Measurements from ENCODE around the gene LARP1B.
A peak's percentile ranks its signal among the peaks of the same experiment; 100 is the strongest.
"Not testable (repeated sequence)": the region's sequence is repeated elsewhere in the genome, so short reads cannot be mapped to it uniquely, and the experiment has no call there.

LARP1B gene

DNA sequence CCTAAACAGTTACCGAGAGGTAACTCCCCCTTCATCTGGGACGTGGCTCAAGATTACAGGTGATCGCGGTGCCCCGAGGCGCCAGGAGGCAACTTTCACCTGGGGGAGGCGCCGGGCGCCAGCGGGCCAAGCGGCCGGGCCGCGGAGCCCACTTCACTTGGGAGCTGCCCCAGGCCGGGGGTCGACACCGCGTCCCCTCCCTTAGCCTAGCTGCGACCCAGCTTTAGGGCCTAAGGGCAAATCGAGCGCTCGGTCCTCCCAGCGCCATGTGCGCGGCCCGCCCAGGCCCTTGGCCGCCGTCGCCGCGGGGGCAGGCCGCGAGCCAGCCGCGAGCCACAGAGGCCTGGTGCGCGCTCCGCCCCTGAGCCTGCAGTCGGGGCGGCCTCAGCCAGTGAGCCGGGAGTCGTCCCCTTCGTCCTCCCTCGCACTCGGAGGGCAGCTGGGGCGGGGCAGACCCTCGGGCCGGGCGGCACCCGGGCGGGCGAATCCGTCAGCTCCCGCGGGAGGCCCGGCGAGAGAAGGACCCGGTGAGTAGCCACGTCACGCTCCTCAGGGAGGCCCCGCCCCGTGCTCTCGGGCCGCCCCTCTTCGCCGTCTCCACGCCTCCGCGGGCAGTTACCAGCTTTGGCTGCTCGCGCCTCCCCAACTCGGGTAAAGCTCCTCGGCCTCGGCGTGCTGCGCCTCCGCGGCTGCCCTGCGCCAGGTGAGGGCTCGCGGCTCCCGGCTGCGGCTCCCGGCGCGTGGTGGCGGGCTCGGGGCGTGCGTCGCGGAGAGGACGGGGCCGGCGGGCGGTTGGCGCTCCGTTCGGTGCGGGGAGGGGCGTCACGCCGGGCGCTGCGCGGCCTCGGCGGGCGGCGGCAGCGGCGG lies at the start of gene LARP1B:
Gene LARP1B, plus strand, starts transcription at position 614 of the 867 bp plus-strand sequence. CDS start 13,640 bp downstream, outside the sequence.
- DNase-seq (ENCODE audit: low read depth): peak; percentile 94

- DNase-seq (ENCODE audit: low read depth): no peak
These were observed 35.8 kb upstream of the LARP1B start for GRCh38 chr4:128025319-128025718.

GRCh38 chr4:128029907-128030306 lies 31.2 kb upstream of the LARP1B start:
- DNase-seq (ENCODE audit: low read depth): no peak

GRCh38 chr4:128031756-128032384 lies 29.2 kb upstream of the LARP1B start:
- peak; percentile 6 for DNase-seq (ENCODE audit: low read depth)

DNA sequence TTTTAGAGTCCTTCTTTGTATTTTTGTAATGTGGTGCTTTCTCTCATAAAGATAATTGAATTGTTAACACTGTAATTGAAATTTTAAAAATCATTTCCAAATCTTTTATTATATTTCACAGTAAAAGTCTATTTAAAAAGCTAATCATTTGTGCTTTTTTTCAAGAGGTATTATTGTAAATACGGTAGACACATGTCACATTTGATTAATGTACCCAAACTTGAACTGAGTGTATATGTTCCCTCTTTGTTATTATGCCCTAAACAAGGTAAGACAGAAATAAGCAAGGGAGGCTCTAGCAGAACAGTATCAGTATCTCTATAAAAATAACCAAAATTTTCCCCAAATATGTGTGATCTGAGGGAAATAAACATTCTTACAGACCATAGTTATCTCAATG lies 21.5 kb upstream of the LARP1B start:
- no peak for DNase-seq (ENCODE audit: low read depth)

GRCh38 chr4:128047019-128047418 lies 14.1 kb upstream of the LARP1B start:
- not testable (repeated sequence) for DNase-seq (ENCODE audit: low read depth)

GRCh38 chr4:128047514-128047913 lies 13.6 kb upstream of the LARP1B start:
- DNase-seq (ENCODE audit: low read depth): not testable (repeated sequence)

DNA sequence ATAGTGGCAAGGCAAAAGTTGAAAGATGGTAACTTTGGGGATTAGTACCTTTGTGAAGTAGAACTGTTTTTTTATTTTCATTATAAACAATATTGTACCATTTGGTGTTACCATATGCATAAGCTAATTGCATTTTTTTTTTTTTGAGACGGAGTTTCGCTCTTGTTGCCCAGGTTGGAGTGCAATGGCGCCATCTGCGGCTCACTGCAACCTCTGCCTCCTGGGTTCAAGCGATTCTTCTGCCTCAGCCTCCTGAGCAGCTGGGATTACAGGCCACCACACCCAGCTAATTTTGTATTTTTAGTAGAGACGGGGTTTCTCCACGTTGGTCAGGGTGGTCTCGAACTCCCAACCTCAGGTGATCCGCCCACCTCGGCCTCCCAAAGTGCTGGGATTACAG lies 9.9 kb upstream of the LARP1B start:
- not testable (repeated sequence) for DNase-seq (ENCODE audit: low read depth)

- DNase-seq (ENCODE audit: low read depth): not testable (repeated sequence)
These were observed 6.2 kb upstream of the LARP1B start for GRCh38 chr4:128054907-128055306.

DNA sequence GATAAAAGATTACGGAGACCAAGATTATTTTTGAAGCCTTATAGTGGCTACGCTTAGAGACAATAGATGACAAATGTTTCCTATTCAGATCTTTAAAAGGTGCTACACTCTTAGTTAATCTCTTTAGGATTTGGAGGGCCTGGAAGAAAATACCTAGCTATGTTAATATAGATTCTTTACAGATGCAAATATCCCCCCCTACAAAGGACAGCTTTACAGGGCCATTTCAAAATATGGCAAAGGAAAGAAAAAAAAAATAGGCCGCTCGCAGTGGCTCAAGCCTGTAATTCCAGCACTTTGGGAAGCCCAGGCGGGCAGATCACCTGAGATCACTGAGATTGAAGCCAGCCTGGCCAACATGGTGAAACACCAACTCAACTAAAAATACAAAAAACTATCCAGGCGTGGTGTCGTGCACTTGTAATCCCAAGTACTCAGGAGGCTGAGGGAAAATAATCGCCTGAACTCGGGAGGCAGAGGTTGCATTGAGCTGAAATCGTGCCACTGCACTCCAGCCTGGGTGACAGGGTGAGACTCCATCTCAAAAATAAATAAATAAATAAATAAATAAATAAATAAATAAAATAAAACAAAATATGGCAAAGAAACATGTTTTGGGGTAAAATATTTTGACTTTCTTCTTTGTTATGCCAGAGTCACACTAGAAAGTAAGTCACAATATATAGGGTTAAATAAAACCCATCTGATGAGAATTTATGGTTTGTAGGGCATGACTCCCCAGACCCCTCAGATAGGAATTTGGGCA lies 5.5 kb upstream of the LARP1B start:
- DNase-seq (ENCODE audit: low read depth): not testable (repeated sequence)

- no peak for DNase-seq (ENCODE audit: low read depth)
These were observed 4.7 kb upstream of the LARP1B start for GRCh38 chr4:128056396-128056795.

DNA sequence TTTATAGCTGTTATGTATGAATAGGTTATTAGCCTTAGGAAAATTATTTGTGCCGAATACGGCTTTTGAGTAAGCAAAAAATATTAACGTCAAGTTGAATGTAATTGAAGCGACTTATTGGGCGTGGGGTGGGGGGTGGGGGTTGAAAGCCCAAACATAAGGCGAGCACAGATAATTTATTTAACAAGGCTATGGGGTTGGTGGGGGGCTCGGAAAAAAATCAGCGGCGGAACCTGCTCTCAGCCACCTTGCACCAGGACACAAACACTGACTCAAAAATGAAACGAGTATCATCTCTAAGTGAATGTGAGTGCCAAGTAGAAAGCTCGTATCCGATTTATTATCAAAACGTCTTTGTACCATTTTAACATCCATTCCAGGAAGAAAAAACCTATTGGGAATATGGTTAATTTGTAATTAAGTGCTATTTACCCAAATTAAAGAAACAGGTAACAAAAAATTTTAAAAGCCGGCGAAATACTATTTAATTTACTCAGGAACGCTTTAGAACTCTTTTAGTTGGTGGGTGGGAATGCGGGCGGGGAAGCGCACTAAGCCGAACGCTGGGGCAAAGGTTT lies 902 bp upstream of the LARP1B start:
- no peak for DNase-seq (ENCODE audit: low read depth)

- DNase-seq (ENCODE audit: low read depth): no peak
These were observed 739 bp downstream of the LARP1B start for GRCh38 chr4:128061566-128062536.

GRCh38 chr4:128066453-128066820 lies 5.3 kb downstream of the LARP1B start:
- not testable (repeated sequence) for DNase-seq (ENCODE audit: low read depth)

DNA sequence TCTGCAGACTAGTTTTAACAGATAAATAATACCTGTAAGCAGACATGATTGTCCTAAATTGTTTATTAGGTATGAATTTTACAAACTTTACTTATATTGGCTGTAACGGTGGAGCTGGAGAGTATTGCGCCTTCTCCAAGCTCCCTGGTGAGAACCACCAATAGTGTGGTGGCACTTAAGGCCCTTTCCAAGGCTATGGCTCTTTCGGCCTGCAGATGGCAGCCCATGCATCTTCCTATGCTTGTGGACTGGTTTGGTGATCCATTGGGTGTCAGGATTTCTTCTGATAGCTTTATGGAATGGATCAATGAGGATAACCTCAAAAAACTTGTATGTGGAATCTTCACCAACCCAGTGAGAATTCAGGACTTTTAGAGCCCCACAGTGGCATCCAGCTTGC lies 7.8 kb downstream of the LARP1B start:
- DNase-seq (ENCODE audit: low read depth): no peak

GRCh38 chr4:128076464-128076863 lies 15.4 kb downstream of the LARP1B start:
- DNase-seq (ENCODE audit: low read depth): no peak

DNA sequence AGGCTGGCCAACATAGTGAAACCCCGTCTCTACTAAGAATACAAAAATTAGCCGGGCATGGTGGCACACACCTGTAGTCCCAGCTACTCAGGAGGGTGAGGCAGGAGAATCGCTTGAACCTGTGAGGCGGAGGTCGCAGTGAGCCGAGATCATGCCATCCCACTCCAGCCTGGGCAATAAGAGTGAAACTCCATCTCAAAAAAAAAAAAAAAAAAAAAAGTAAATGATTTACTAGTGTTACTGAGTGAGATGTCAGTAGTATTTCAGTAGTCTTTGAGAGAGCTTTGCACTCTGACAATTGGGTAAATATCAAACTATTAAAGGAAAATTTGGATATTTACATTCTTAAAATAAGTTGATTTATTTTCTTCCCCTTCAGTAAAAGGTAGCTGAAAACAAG lies 34.2 kb downstream of the LARP1B start:
- DNase-seq (ENCODE audit: low read depth): not testable (repeated sequence)

DNA sequence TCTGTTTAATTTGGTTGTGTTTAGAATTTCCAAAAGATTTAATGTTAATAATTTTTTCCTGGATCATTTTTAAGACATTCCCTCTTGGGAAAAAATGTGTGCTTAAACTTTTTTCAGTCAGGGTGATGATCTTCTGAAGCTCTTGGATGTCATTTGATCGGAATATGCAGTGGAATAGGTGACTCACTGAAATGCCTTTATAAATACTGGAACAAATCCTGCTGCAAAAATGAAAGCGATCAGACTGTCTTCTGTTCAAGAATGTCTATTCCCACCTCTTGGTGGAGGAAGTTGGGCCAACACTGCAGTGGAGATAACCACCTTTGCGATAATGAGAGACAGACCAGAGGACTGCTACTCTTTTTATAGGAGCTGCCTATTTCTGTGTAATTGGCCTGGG lies 46.7 kb downstream of the LARP1B start:
- DNase-seq (ENCODE audit: low read depth): peak; percentile 21

DNA sequence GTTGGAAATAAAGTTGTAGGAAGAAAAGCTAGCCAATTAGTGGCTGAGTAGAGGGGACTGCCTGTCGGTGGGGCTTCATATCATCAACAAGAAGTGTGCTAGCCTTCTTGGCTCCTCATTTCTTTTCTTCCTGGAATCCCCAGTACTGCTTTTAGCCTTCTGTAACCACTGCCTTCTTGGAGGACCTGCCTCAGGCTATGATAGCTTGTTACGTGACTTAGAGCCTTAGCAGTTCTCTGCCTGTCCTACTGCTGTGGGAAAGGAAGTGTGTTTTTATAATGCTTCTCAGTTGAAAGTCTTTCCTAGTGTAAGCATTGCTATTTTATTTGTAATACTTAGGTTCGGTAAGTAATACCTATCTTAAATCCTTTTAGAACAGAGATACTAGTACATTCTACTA lies 61.9 kb downstream of the LARP1B start:
- DNase-seq (ENCODE audit: low read depth): no peak

GRCh38 chr4:128130621-128131020 lies 69.5 kb downstream of the LARP1B start:
- DNase-seq (ENCODE audit: low read depth): no peak

GRCh38 chr4:128134925-128135324 lies 73.8 kb downstream of the LARP1B start:
- no peak for DNase-seq (ENCODE audit: low read depth)
